B cell (primary cell): Measurements from ENCODE around the gene PLGLB1. TPM values are rescaled to one million over a fixed set of nuclear protein-coding genes. Genes with fewer than 3 reads are reported as not detected.
"Not testable (repeated sequence)": the region's sequence is repeated elsewhere in the genome, so short reads cannot be mapped to it uniquely, and the experiment has no call there.

Experiments used
- ATAC-seq: fragments of 200-7000 bp; cut with Tn5 transposase; one replicate; pipeline ENCODE4 v1.10.0; 2021; ENCODE audit warnings: low read depth, mild to moderate bottlenecking, moderate number of reproducible peaks, moderate library complexity
- CTCF ChIA-PET: fragments of 350-600 bp; sonication (Branson Sonifier 250); formaldehyde crosslinking; loops from one replicate; lab custom pipeline; 2021; ENCODE audit warnings: antibody characterized with exemption, inconsistent platforms; lab: Charles Lee
- POLR2A ChIA-PET: fragments of 350-600 bp; sonication (Branson Sonifier 250); formaldehyde crosslinking; loops from one replicate; lab custom pipeline; 2021; ENCODE audit warnings: antibody characterized with exemption; lab: Charles Lee
- DNase-seq: peaks from one replicate; pipeline ENCODE4 v3.0.0; 2013
- H2AFZ ChIP-seq: 2 replicates; pipeline ENCODE4 v1.6.1; 2012; ENCODE audit warnings: mild to moderate bottlenecking, low read depth, low read length; ENCODE audit not compliant: insufficient read depth, poor library complexity, severe bottlenecking
- H3K27ac ChIP-seq, 2 donors: 1 replicate in 1 of 2; 2 replicates in 1 of 2; pipeline ENCODE4 v1.5.1; 2012 to 2013; ENCODE audit warnings: low read length in 2 of 2, mild to moderate bottlenecking in 2 of 2, moderate library complexity in 1 of 2
- H3K27me3 ChIP-seq, 4 experiments: fragments of 200-600 bp in 1 of 4; sonication (generic) in 1 of 4; replicated peaks in 1 of 4; 1 replicate in 2 of 4; 2 replicates in 2 of 4; pipeline versions ENCODE4 v1.6.1 to v1.7.0; 2013 to 2016; ENCODE audit warnings: low read length in 3 of 4, mild to moderate bottlenecking in 2 of 4, mixed read lengths in 1 of 4, moderate library complexity in 1 of 4; ENCODE audit not compliant: insufficient read depth in 4 of 4, control insufficient read depth in 3 of 4; ENCODE audit errors: control extremely low read depth in 1 of 4
- H3K36me3 ChIP-seq, 2 experiments: replicated peaks in 1 of 2; 1 replicate in 1 of 2; 2 replicates in 1 of 2; pipeline versions ENCODE4 v1.6.1 to v1.7.1; 2013; ENCODE audit warnings: low read length in 1 of 2; ENCODE audit not compliant: insufficient read depth in 2 of 2, control insufficient read depth in 1 of 2; ENCODE audit errors: control extremely low read depth in 1 of 2, extremely low read depth in 1 of 2
- H3K4me1 ChIP-seq, 2 donors: fragments of 200-600 bp in 1 of 2; sonication (generic) in 1 of 2; 1 replicate in 1 of 2; 2 replicates in 1 of 2; pipeline versions ENCODE4 v1.5.1 to v1.6.1; 2013 to 2017; ENCODE audit warnings: low read length in 2 of 2; ENCODE audit not compliant: control insufficient read depth in 2 of 2, insufficient read depth in 2 of 2
- H3K4me2 ChIP-seq: replicated peaks from 2 replicates; pipeline ENCODE3; 2012; ENCODE audit warnings: mild to moderate bottlenecking, low read depth, low read length; ENCODE audit not compliant: poor library complexity, severe bottlenecking
- H3K4me3 ChIP-seq, 5 experiments: fragments of 200-600 bp in 1 of 5; sonication (generic) in 1 of 5; 1 replicate in 3 of 5; 2 replicates in 2 of 5; pipeline versions ENCODE4 v1.5.1 to v1.7.0; 2011 to 2016; ENCODE audit warnings: low read length in 4 of 5, mild to moderate bottlenecking in 4 of 5, low read depth in 2 of 5, control low read depth in 1 of 5, moderate library complexity in 1 of 5; ENCODE audit not compliant: insufficient read depth in 1 of 5; ENCODE audit errors: control extremely low read depth in 1 of 5, extremely low read depth in 1 of 5
- H3K79me2 ChIP-seq: fragments of 200-600 bp; sonication (generic); one replicate; pipeline ENCODE4 v1.6.0; 2016; ENCODE audit warnings: low read length; ENCODE audit not compliant: control insufficient read depth, insufficient read depth
- H3K9ac ChIP-seq: fragments of 200-600 bp; sonication (generic); 2 replicates; pipeline ENCODE4 v1.6.1; 2017; ENCODE audit warnings: mild to moderate bottlenecking, low read length, moderate library complexity
- H3K9me3 ChIP-seq, 3 donors: one replicate each; pipeline versions ENCODE4 v1.6.1 to v1.7.1; 2013; ENCODE audit warnings: low read length in 2 of 3; ENCODE audit not compliant: control insufficient read depth in 2 of 3, insufficient read depth in 1 of 3; ENCODE audit errors: control extremely low read depth in 1 of 3
- H4K20me1 ChIP-seq: 2 replicates; pipeline ENCODE4 v1.6.0; 2012; ENCODE audit warnings: mild to moderate bottlenecking, low read length; ENCODE audit not compliant: insufficient read depth, control insufficient read depth, poor library complexity, severe bottlenecking
- H3K27ac Mint-ChIP-seq: one replicate; pipeline ENCODE4 v1.8.0; 2021; ENCODE audit warnings: mixed read lengths
- H3K27me3 Mint-ChIP-seq: one replicate; pipeline ENCODE4 v1.8.0; 2021; ENCODE audit warnings: mixed read lengths
- H3K4me1 Mint-ChIP-seq: one replicate; pipeline ENCODE4 v1.8.0; 2021; ENCODE audit warnings: mixed read lengths
- H3K4me3 Mint-ChIP-seq: one replicate; pipeline ENCODE4 v1.8.0; 2021; ENCODE audit warnings: mixed read lengths
- H3K9me3 Mint-ChIP-seq: one replicate; pipeline ENCODE4 v1.8.0; 2022; ENCODE audit warnings: mixed read lengths; ENCODE audit not compliant: insufficient read depth
- WGBS: methylation state at CpG from one replicate; pipeline ENCODE4 v1.1.5; 2013; ENCODE audit warnings: missing lambda C conversion rate; ENCODE audit not compliant: insufficient coverage; 5-methylcytosine and 5-hydroxymethylcytosine counted together
- intact Hi-C: fragments of 100-400 bp; cut with micrococcal nuclease; formaldehyde crosslinking; loops from one replicate; pipeline ENCODE4 v1.10.0; 2022
- polyA minus RNA-seq: library from RNA; depleted of rRNA, polyadenylated mRNA; stranded (reverse); fragments of >200 nt; gene quantifications from 2 replicates; pipeline ENCODE4 v1.2.3, GENCODE V29; 2012
- polyA plus RNA-seq: library from polyadenylated mRNA; depleted of rRNA; stranded (reverse); fragments of >200 nt; gene quantifications from 2 replicates; pipeline ENCODE4 v1.2.3, GENCODE V29; 2012
- total RNA-seq, 2 donors: library from RNA; stranded (reverse); fragments of 120-200 nt in 1 of 2; gene quantifications; 1 replicate in 1 of 2; 2 replicates in 1 of 2; pipeline versions ENCODE4 v1.2.3 to v1.2.4, GENCODE V29; 2013 to 2022

Gene PLGLB1
- total RNA-seq: 15.9 and 16.9 TPM in 2 replicates
- 7.6 TPM for total RNA-seq (2013)
- 1.7 and 2.7 TPM in 2 replicates for polyA plus RNA-seq
- polyA minus RNA-seq: 0.43 TPM in 1 of 2 replicates, not detected in the other

DNA sequence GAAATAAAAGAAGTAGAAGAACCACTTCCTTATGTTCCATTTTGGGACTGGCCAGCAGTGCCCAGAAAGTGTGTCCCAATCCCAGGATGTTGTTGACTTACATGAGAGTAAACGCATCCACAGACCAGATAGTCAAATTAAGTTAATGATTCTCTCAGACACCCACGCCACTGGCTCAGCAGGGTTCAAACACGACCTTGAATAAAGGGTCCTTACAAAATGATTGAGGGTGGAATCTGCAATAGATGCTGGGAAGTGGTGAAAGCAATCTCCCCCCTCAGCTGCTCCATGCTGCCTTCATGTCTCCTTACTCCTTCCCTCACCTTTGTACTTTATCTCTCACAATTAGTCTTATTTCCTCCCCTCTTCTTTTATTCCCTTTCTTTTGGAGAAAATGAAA is at the start of gene PLGLB1:
Gene PLGLB1, minus strand, starts transcription at position 101 of the 400 bp plus-strand sequence. Its CDS starts 61 bp downstream, at position 40.
- ATAC-seq, H3K4me1 Mint-ChIP-seq, POLR2A ChIA-PET: not testable (repeated sequence)

DNA sequence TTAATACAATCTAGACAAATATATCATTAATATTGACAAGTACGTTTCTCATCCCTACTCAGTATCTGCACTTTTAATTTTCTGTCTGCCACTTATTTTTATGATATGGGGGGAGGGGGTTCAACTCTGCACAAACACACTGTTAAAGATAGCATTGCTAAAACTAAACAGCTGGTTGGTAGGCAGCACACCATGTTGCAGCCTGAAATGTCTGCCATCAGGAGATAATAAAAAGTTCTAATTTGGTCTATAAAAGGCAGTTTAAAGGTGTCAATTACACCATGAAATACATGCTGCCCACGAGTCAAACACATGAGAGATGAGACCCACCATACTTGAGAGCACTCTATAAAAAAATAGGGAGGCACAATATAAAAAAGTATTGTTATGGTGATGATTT is 42.7 kb upstream of the PLGLB1 start:
- H3K27ac Mint-ChIP-seq, POLR2A ChIA-PET: not testable (repeated sequence)

More for the DNA sequence above, at the start of gene PLGLB1:
- H3K9me3 ChIP-seq, H3K79me2 ChIP-seq, H2AFZ ChIP-seq, H3K27me3 ChIP-seq, H3K36me3 ChIP-seq, H3K27me3 Mint-ChIP-seq, H3K4me3 Mint-ChIP-seq, intact Hi-C loops, H3K4me1 ChIP-seq, H3K9ac ChIP-seq, H4K20me1 ChIP-seq, H3K9me3 Mint-ChIP-seq, CTCF ChIA-PET, H3K27ac Mint-ChIP-seq, H3K4me3 ChIP-seq, H3K27ac ChIP-seq, H3K4me2 ChIP-seq, DNase-seq: not testable (repeated sequence)
- WGBS: no CpG with 5 or more reads among the region's 3 CpGs

DNA sequence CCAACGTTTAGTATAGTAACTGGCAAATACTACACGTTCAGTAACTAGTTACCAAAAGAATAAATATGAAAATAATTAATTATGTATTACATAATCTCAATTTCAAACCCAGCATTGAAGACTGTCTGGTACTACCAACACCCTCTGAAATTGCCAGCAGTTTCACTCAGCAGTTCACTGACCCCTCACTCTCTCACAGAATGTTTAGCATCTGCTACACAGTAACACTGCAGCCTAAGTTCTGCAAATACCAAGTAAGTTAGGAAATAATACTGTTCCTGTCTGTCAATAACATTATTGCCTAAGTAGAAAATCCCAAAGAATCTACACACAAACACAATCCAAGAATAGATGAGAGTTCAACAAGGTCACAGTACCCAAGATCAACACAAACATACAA is 41.8 kb upstream of the PLGLB1 start:
- H3K4me2 ChIP-seq, H3K9me3 Mint-ChIP-seq, H3K4me3 ChIP-seq, H3K4me1 ChIP-seq, H3K9ac ChIP-seq, H4K20me1 ChIP-seq, H3K27me3 Mint-ChIP-seq, H3K27me3 ChIP-seq, H3K4me3 Mint-ChIP-seq, H3K36me3 ChIP-seq, POLR2A ChIA-PET, DNase-seq, intact Hi-C loops, H3K27ac Mint-ChIP-seq, H3K9me3 ChIP-seq, H2AFZ ChIP-seq, H3K27ac ChIP-seq, CTCF ChIA-PET, ATAC-seq: not testable (repeated sequence)
- H3K79me2 ChIP-seq: peaks cover 13% of the 10 kb centered on the region
- no CpG with 5 or more reads among the region's 2 CpGs for WGBS
- peaks cover 12% of the 10 kb centered on the region for H3K4me1 Mint-ChIP-seq

More for the DNA sequence above, 42.7 kb upstream of the PLGLB1 start:
- H3K79me2 ChIP-seq: peaks cover 15% of the 10 kb centered on the region
- H3K9me3 ChIP-seq, DNase-seq, H2AFZ ChIP-seq, H3K9ac ChIP-seq, H3K27me3 ChIP-seq, CTCF ChIA-PET, intact Hi-C loops, H3K4me2 ChIP-seq, H3K4me3 Mint-ChIP-seq, H3K27ac ChIP-seq, ATAC-seq, H3K27me3 Mint-ChIP-seq, H3K36me3 ChIP-seq, H3K4me1 ChIP-seq, H3K4me3 ChIP-seq, H3K9me3 Mint-ChIP-seq, H4K20me1 ChIP-seq: not testable (repeated sequence)
- peaks cover 10% of the 10 kb centered on the region for H3K4me1 Mint-ChIP-seq
- WGBS: no CpG with 5 or more reads among the region's 2 CpGs

DNA sequence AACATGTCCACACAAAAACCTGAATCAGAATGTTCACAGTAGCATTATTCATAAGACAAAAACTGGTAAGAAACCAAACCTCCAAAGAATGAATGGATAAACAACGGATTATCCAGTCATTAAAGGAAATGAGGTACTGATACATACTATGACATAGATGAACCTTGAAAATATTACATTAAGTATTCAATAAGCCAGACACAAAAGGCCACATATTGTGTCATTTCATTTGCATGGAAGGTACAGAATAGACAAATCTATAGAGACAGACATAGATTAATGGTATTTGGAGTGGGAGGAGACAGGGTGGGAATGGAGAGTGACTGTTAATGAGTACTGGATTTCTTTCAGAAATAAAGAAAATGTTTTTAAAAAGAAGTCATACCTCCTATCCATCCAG is 39.9 kb upstream of the PLGLB1 start:
- H4K20me1 ChIP-seq, H3K4me3 ChIP-seq, intact Hi-C loops, H3K27me3 Mint-ChIP-seq, H3K4me1 Mint-ChIP-seq, H3K9me3 Mint-ChIP-seq, H3K9ac ChIP-seq, H3K4me2 ChIP-seq, H3K9me3 ChIP-seq, H3K36me3 ChIP-seq, H3K27ac Mint-ChIP-seq, H2AFZ ChIP-seq, H3K79me2 ChIP-seq, H3K4me1 ChIP-seq, H3K27me3 ChIP-seq, H3K4me3 Mint-ChIP-seq, ATAC-seq, POLR2A ChIA-PET, H3K27ac ChIP-seq, DNase-seq, CTCF ChIA-PET: not testable (repeated sequence)
- no CpG with 5 or more reads among the region's 1 CpG for WGBS
